A204.1 (cell line): Measurements from ENCODE around the gene RASGRF1.

Experiments
- FAIRE-seq: peaks from 2 replicates; lab custom pipeline; 2012; peaks lifted over from hg19 to GRCh38; lab: Jason Lieb, UNC

RASGRF1 gene

DNA sequence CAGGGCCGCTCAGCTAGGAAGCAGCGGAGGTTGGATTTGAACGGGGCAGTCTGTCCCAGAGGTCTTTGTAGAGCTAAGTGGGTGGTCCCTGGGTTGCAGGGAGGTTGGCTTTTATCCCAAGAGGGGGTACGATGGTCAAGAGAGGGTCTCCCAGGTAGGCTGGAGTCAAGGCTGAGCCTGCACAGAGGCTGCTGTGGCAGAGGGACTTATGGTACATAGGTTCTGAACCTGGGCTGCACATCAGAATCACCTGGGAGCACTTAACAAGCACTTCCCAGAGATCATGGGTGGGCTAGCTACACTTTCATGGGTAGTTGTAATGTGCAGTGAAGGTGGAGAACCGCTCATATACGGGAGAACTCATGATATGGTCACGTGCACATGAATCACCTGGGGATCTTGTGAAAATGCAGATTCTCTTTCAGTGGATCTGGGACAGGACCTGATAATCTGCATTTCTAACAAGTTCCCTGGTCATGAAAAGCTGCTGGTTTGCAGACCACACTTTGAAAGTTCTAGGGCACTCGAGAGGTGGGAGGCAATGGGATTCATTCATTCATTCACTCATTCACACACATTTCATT is 2.9 kb upstream of the RASGRF1 start:
- FAIRE-seq: no peak

- no peak for FAIRE-seq
Observed at GRCh38 chr15:79092382-79092781, 1.8 kb upstream of the RASGRF1 start.

GRCh38 chr15:79091204-79091867 is 756 bp upstream of the RASGRF1 start:
- no peak for FAIRE-seq

GRCh38 chr15:79089890-79090486 is 592 bp downstream of the RASGRF1 start:
- no peak for FAIRE-seq

GRCh38 chr15:79089331-79089889 is 1.2 kb downstream of the RASGRF1 start:
- FAIRE-seq: no peak

GRCh38 chr15:79088426-79089205 is 2.0 kb downstream of the RASGRF1 start:
- FAIRE-seq: no peak

- FAIRE-seq: no peak
Observed at GRCh38 chr15:79086814-79087213, 3.8 kb downstream of the RASGRF1 start.

DNA sequence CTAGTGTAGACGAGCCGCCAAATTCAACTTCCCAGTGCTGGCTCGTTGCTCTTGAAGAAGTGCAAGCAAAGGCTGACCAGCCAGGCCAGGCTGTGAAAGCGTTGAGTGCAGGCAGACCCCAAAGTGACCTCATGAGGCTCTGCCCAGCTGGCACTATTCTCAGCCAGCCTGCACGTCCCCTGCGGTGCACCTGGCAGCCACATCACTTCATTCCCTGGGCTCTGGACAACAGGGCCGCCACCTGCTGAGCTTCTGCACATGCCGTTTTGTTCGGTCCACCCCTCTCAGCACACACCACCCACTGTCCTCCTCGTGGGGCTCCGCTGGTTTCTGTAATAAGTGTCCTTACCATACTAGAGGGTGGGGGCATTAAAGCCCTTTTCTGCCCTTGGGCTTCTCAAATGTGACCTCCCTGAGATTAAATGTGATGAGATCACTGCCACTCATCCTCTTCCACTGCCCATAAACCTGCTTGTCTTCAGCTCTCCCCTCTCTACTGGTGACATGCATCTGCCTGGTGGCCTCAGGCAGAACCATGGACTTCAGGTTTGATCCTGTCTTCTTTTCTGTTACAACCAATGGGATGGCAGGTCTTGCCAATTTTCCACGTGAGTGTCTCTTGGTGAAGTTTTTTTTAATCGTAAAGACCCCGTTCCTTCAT is 6.1 kb downstream of the RASGRF1 start:
- FAIRE-seq: no peak

DNA sequence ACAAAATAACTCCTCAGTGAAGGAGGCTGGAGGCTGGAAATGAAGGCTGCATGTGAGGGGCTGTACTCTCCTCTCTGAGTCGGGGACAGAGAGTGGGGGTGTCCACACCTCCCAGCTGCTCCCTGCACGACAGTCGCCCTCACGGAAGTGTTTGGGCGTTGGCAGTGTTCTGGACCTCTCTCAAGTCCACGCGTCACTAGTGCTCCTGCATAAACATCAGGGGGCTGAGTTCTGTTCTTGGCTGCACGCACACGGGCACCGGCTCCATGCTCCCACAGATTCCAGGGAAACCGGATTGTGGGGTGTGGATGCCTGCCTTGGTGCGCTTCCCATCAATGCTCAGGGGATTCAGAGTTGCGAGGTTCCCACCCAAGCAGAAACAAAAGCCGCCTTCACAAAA is 7.4 kb downstream of the RASGRF1 start:
- FAIRE-seq: no peak

DNA sequence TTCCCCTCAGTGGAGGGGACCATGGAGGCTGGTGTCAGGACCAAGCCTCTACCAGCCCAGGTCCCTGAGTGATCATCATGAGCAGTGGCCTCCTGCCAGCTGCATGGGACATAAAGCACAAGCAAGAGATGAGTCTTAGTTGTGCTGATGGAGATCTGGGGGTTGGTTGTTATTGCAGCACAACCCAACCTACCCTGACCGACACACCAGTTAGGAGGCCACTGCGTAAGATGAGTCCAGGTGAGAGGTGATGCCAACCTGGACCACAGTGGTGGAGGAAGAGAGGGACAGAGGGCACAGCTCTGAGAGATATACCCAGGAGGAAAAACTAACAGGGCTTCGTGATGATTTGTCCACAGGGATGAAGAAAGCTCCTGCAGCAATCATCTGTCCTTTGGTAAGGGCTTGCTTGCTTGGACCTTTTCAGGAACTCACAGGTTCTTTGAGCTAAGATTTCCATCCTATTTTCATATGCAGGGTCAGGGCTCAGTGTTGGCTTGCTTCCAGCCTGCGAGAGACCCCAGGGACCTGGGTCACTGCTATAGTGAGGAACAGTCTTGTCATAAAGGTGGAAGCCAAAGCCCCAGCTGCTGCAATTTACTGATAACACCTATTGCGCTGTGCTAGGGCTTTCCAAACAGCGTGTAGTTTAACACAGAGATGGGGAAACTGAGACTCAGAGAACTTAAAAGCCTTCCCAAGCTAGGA is 8.1 kb downstream of the RASGRF1 start:
- no peak for FAIRE-seq

- FAIRE-seq: no peak
Observed at GRCh38 chr15:79078763-79079410, 11.7 kb downstream of the RASGRF1 start.

GRCh38 chr15:79078003-79078402 is 12.6 kb downstream of the RASGRF1 start:
- no peak for FAIRE-seq

- no peak for FAIRE-seq
Observed at GRCh38 chr15:79076661-79077060, 13.9 kb downstream of the RASGRF1 start.

- no peak for FAIRE-seq
Observed at GRCh38 chr15:79075256-79075655, 15.3 kb downstream of the RASGRF1 start.

- FAIRE-seq: no peak
Observed at GRCh38 chr15:79073336-79073735, 17.2 kb downstream of the RASGRF1 start.

- FAIRE-seq: no peak
Observed at GRCh38 chr15:79071901-79072300, 18.7 kb downstream of the RASGRF1 start.

DNA sequence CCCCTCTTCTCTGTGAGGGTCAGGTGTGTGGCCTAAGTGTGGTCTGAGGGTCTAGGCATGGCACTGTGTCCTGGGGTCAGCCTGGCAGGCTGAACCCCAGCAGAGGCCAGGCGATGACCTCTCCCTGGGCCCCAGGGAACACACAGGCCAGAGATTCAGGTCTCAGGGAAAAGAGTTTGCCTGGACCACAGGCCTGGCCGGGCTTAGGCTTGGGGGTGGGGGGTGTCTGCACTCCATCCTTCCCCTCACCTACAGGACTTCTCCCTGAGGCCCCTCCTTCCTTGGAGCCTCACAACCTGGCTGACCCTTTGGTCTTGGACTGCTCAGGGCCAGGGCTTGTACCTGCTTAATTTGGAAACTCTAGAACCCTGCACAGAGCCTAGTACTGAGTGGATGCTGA is 21.8 kb downstream of the RASGRF1 start:
- FAIRE-seq: no peak

GRCh38 chr15:79067969-79068368 is 22.6 kb downstream of the RASGRF1 start:
- no peak for FAIRE-seq

DNA sequence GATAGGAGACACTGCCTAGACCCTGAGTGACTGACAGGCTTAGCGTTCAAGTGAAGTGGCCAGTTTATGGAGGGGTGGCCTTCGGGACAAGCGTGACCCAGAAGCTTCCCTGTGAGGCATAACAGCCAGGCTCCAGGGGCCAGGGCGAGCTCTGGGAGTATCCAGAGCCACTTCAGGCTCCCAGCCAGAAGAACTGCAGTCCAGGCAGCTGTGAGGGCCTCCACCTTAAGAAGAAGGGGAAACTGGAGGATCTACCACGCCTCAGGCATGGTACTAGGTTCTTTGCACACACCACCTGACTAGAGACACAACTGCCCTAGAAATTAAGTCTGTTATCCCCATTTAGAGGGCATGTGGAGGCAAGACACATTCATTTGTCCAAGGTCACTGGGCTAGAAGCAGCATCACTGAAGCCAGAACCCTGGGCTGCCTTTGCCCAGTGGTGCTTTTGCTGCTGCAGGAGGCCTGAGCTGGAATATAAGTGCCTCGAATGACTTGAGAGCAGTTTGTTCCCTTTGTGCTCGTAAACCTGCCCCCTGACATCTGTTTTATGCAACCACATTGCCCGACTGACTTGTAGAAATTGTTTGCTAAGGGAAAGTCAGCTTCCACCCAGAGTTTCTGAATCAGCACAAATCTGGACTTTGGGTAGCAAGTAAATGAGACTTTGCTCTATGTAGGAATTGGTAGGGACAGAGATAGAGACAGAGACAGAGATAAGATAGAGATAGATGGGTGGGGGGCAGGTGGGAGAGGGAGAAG is 23.3 kb downstream of the RASGRF1 start:
- no peak for FAIRE-seq

DNA sequence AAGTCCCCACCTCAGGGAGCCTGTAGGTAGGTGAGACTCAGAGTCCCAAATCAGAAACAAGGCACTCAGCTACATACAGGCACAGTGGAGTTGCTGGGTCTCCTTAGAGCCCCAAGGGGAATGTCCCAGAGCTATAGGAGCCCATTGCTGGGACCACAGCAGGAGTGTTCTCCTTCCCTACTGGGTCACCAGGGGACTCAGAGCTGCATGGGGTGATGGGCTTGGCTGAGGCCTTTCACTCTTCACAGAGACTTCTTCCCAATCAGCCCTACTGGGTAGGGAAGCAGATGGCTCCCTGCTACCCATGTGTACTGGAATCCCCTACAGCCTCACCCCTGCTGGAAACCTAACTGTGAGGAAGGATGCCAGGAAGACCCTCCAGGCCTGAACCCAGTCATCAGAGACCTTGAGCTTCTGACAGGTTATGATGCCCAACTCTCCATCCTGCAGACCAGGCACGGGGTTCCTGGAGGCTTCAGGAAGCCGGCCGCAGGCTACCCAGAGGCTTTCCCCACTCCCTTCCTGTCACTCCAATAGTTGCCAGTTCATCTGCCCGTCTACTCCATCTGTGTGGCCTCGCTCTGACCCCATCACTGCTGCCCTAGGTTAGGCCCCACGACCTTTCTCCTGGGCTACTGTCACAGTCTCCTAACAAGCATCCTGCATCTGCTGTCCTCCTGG is 24.0 kb downstream of the RASGRF1 start:
- no peak for FAIRE-seq
